H1 (cell line): Measurements from ENCODE around the gene SUPT20H. TPM values are rescaled to one million over a fixed set of nuclear protein-coding genes. Genes with fewer than 3 reads are reported as not detected.

ENCODE experiments used
- CTCF ChIA-PET: fragments of 300-600 bp; sonication (Branson Sonifier 250); formaldehyde crosslinking; loops from one replicate; lab custom pipeline; 2021; ENCODE audit not compliant: partially characterized antibody; lab: Charles Lee
- POLR2A ChIA-PET: fragments of 300-600 bp; sonication (Branson Sonifier 250); formaldehyde crosslinking; loops from one replicate; lab custom pipeline; 2021; ENCODE audit warnings: inconsistent platforms; ENCODE audit not compliant: partially characterized antibody; lab: Charles Lee
- DNase-seq, 2 experiments: peaks; one replicate each; pipeline versions ENCODE4 v3.0.0 to v3.0.0-alpha.2; 2010 to 2022; ENCODE audit warnings: low spot score in 2 of 2, low read depth in 1 of 2, mixed read lengths in 1 of 2
- FAIRE-seq: peaks from 2 replicates; lab custom pipeline; 2011; peaks lifted over from hg19 to GRCh38; lab: Jason Lieb, UNC
- H2AFZ ChIP-seq: 2 replicates; pipeline ENCODE4 v1.8.1; 2012; ENCODE audit warnings: low read length, inconsistent platforms
- H2AK5ac ChIP-seq: 2 replicates; pipeline ENCODE4 v1.6.1; 2013; ENCODE audit warnings: low read depth, low read length
- H2BK120ac ChIP-seq: replicated peaks from 2 replicates; pipeline ENCODE3; 2013; ENCODE audit warnings: low read depth, low read length, inconsistent platforms
- H2BK12ac ChIP-seq: 2 replicates; pipeline ENCODE4 v1.6.1; 2013; ENCODE audit warnings: low read depth, low read length
- H2BK15ac ChIP-seq: 2 replicates; pipeline ENCODE4 v1.6.1; 2013; ENCODE audit warnings: low read length
- H2BK20ac ChIP-seq: 2 replicates; pipeline ENCODE4 v1.6.1; 2013; ENCODE audit warnings: low read length
- H2BK5ac ChIP-seq: 2 replicates; pipeline ENCODE4 v1.6.1; 2013; ENCODE audit warnings: low read depth, low read length
- H3K14ac ChIP-seq: 2 replicates; pipeline ENCODE4 v1.6.1; 2013; ENCODE audit warnings: inconsistent platforms; ENCODE audit not compliant: insufficient read length
- H3K18ac ChIP-seq: 2 replicates; pipeline ENCODE4 v1.6.1; 2013; ENCODE audit warnings: low read length; ENCODE audit errors: extremely low read depth
- H3K23ac ChIP-seq: 2 replicates; pipeline ENCODE4 v1.6.1; 2013; ENCODE audit warnings: inconsistent platforms; ENCODE audit not compliant: insufficient read length
- H3K23me2 ChIP-seq: 2 replicates; pipeline ENCODE4 v1.6.1; 2013; ENCODE audit warnings: low read depth, low read length
- H3K27ac ChIP-seq: 2 replicates; pipeline ENCODE4 v1.6.1; 2011; ENCODE audit warnings: low read depth, low read length, inconsistent platforms
- H3K27me3 ChIP-seq, 4 experiments: replicated peaks in 1 of 4; 1 replicate in 1 of 4; 2 replicates in 3 of 4; pipeline versions ENCODE4 v1.6.1 to v1.8.1; 2011 to 2013; ENCODE audit warnings: low read length in 3 of 4, mild to moderate bottlenecking in 3 of 4, inconsistent platforms in 2 of 4, mixed read lengths in 2 of 4, moderate library complexity in 1 of 4; ENCODE audit not compliant: control insufficient read depth in 3 of 4, insufficient read depth in 3 of 4; ENCODE audit errors: extremely low read depth in 1 of 4
- H3K36me3 ChIP-seq, 4 experiments: 2 replicates each; pipeline versions ENCODE4 v1.6.1 to v1.8.1; 2011 to 2013; ENCODE audit warnings: mild to moderate bottlenecking in 4 of 4, low read length in 3 of 4, moderate library complexity in 2 of 4, control low read depth in 1 of 4, inconsistent platforms in 1 of 4; ENCODE audit not compliant: insufficient read depth in 4 of 4, control insufficient read depth in 2 of 4
- H3K4ac ChIP-seq: replicated peaks from 2 replicates; pipeline ENCODE3; 2013; ENCODE audit warnings: low read length, low read depth, mixed read lengths, inconsistent platforms; ENCODE audit not compliant: insufficient read length
- H3K4me1 ChIP-seq, 4 experiments: replicated peaks in 1 of 4; 1 replicate in 1 of 4; 2 replicates in 3 of 4; pipeline versions ENCODE4 v1.6.1 to v1.8.1; 2011 to 2013; ENCODE audit warnings: low read length in 3 of 4, inconsistent platforms in 2 of 4, mixed read lengths in 1 of 4; ENCODE audit not compliant: insufficient read depth in 4 of 4, control insufficient read depth in 3 of 4
- H3K4me2 ChIP-seq, 2 experiments: 2 replicates each; pipeline versions ENCODE4 v1.6.1 to v1.8.1; 2011 to 2013; ENCODE audit warnings: low read depth in 2 of 2, low read length in 2 of 2, control low read depth in 1 of 2, inconsistent platforms in 1 of 2, mild to moderate bottlenecking in 1 of 2; ENCODE audit not compliant: insufficient read depth in 1 of 2
- H3K4me3 ChIP-seq, 4 experiments: fragments of 200-600, 300-600 bp in 1 of 4; sonication (generic), shearing (Covaris generic), sonication (Bioruptor Twin) in 1 of 4; 2 replicates each; pipeline versions ENCODE4 v1.5.1 to v1.8.1; 2011 to 2016; ENCODE audit warnings: low read length in 4 of 4, low read depth in 3 of 4, control low read depth in 2 of 4, inconsistent platforms in 2 of 4, mild to moderate bottlenecking in 2 of 4, mixed read lengths in 1 of 4, moderate library complexity in 1 of 4; ENCODE audit not compliant: insufficient read depth in 2 of 4; ENCODE audit errors: extremely low read depth in 1 of 4
- H3K56ac ChIP-seq: replicated peaks from 2 replicates; pipeline ENCODE3; 2013; ENCODE audit warnings: low read depth, mild to moderate bottlenecking, mixed read lengths, low read length, inconsistent platforms; ENCODE audit not compliant: insufficient read length
- H3K79me1 ChIP-seq: 2 replicates; pipeline ENCODE4 v1.6.1; 2013; ENCODE audit warnings: low read depth, low read length, control low read depth
- H3K79me2 ChIP-seq, 2 experiments: 2 replicates each; pipeline versions ENCODE4 v1.6.1 to v1.8.1; 2012 to 2013; ENCODE audit warnings: low read length in 2 of 2, mild to moderate bottlenecking in 2 of 2, inconsistent platforms in 1 of 2; ENCODE audit not compliant: insufficient read depth in 2 of 2, control insufficient read depth in 1 of 2
- H3K9ac ChIP-seq, 4 experiments: replicated peaks in 1 of 4; 1 replicate in 1 of 4; 2 replicates in 3 of 4; pipeline versions ENCODE4 v1.6.1 to v1.8.1; 2011 to 2013; ENCODE audit warnings: low read depth in 3 of 4, low read length in 3 of 4, control low read depth in 2 of 4, mild to moderate bottlenecking in 2 of 4, moderate library complexity in 2 of 4, inconsistent platforms in 1 of 4; ENCODE audit errors: extremely low read depth in 1 of 4
- H3K9me3 ChIP-seq, 2 experiments: 2 replicates each; pipeline versions ENCODE4 v1.6.1 to v1.8.1; 2012 to 2013; ENCODE audit warnings: mild to moderate bottlenecking in 2 of 2, moderate library complexity in 2 of 2, control low read depth in 1 of 2, inconsistent platforms in 1 of 2, low read depth in 1 of 2, low read length in 1 of 2, mixed read lengths in 1 of 2; ENCODE audit not compliant: insufficient read depth in 2 of 2
- H4K20me1 ChIP-seq, 2 experiments: replicated peaks in 1 of 2; 2 replicates each; pipeline versions ENCODE3 to v1.8.1; 2011 to 2013; ENCODE audit warnings: inconsistent platforms in 2 of 2, low read length in 2 of 2, mild to moderate bottlenecking in 1 of 2; ENCODE audit not compliant: insufficient read depth in 2 of 2, control insufficient read depth in 1 of 2
- H4K5ac ChIP-seq: 2 replicates; pipeline ENCODE4 v1.6.1; 2013; ENCODE audit warnings: low read length, low read depth, mixed read lengths, inconsistent platforms; ENCODE audit not compliant: insufficient read length
- H4K8ac ChIP-seq: 2 replicates; pipeline ENCODE4 v1.8.0; 2013; ENCODE audit warnings: mild to moderate bottlenecking, moderate library complexity, low read length, inconsistent platforms; ENCODE audit not compliant: insufficient read depth; ENCODE audit errors: extremely low read depth
- H4K91ac ChIP-seq: replicated peaks from 2 replicates; pipeline ENCODE3; 2013; ENCODE audit warnings: low read length, mixed read lengths, inconsistent platforms; ENCODE audit not compliant: insufficient read length
- BACH1 ChIP-seq: IDR thresholded peaks from 2 replicates; pipeline ENCODE4 v1.6.1; 2012; ENCODE audit warnings: low read length, improper control_type of control experiment
- BCL11A ChIP-seq, 2 experiments: IDR thresholded peaks; one replicate each; pipeline ENCODE4 v1.6.1; 2011; ENCODE audit warnings: low read depth in 2 of 2, low read length in 2 of 2, mild to moderate bottlenecking in 2 of 2
- CBX8 ChIP-seq: fragments of 300-800, 300-1000 bp; sonication (generic); IDR thresholded peaks from 2 replicates; pipeline ENCODE4 v1.7.1; 2016; ENCODE audit warnings: low read depth, low read length, borderline replicate concordance
- EP300 ChIP-seq, 2 experiments: IDR thresholded peaks; 1 replicate in 1 of 2; 2 replicates in 1 of 2; pipeline ENCODE4 v1.6.1; 2011 to 2012; ENCODE audit warnings: low read depth in 2 of 2, low read length in 2 of 2, mild to moderate bottlenecking in 2 of 2, borderline replicate concordance in 1 of 2, inconsistent platforms in 1 of 2, moderate library complexity in 1 of 2
- FOSL1 ChIP-seq: IDR thresholded peaks from 2 replicates; pipeline ENCODE4 v1.6.1; 2011; ENCODE audit warnings: mild to moderate bottlenecking, low read depth, low read length, moderate library complexity; ENCODE audit not compliant: insufficient read depth
- HDAC6 ChIP-seq: IDR thresholded peaks from one replicate; pipeline ENCODE4 v1.7.1; 2012; ENCODE audit warnings: low read depth, mild to moderate bottlenecking, inconsistent platforms, low read length, moderate library complexity
- KDM1A ChIP-seq: fragments of 200-600, 300-600 bp; sonication (generic); IDR thresholded peaks from 2 replicates; pipeline ENCODE4 v1.7.1; 2016; ENCODE audit warnings: mild to moderate bottlenecking, low read length, borderline replicate concordance
- KDM4A ChIP-seq: IDR thresholded peaks from one replicate; pipeline ENCODE4 v1.7.1; 2012; ENCODE audit warnings: low read depth, mild to moderate bottlenecking, moderate library complexity, low read length, inconsistent platforms; ENCODE audit not compliant: severe bottlenecking
- PHF8 ChIP-seq: fragments of 200-600 bp; sonication (generic); conservative IDR thresholded peaks from 2 replicates; pipeline ENCODE4 v1.7.1; 2012; ENCODE audit warnings: low read depth, mild to moderate bottlenecking, inconsistent platforms, low read length, moderate library complexity
- POU5F1 ChIP-seq: IDR thresholded peaks from 2 replicates; pipeline ENCODE4 v1.6.1; 2011; ENCODE audit warnings: low read depth, mild to moderate bottlenecking, low read length, moderate library complexity
- SIRT6 ChIP-seq: IDR thresholded peaks from one replicate; pipeline ENCODE4 v1.7.1; 2012; ENCODE audit warnings: low read length, inconsistent platforms
- SUZ12 ChIP-seq: fragments of 200-600 bp; sonication (generic); IDR thresholded peaks from 2 replicates; pipeline ENCODE4 v1.6.1; 2012; ENCODE audit warnings: mild to moderate bottlenecking, inconsistent platforms, low read length, moderate library complexity, mixed read lengths
- TBP ChIP-seq: IDR thresholded peaks from 2 replicates; pipeline ENCODE4 v1.6.1; 2011; ENCODE audit warnings: low read depth, low read length, improper control_type of control experiment
- TEAD4 ChIP-seq: IDR thresholded peaks from 2 replicates; pipeline ENCODE4 v1.6.1; 2012; ENCODE audit warnings: low read depth, low read length, inconsistent platforms, mixed read lengths
- ZNF274 ChIP-seq: IDR thresholded peaks from 2 replicates; pipeline ENCODE4 v1.7.0; 2012; ENCODE audit warnings: low read length, borderline replicate concordance; ENCODE audit errors: extremely low read depth
- WGBS, 2 experiments: shearing (Covaris generic) in 1 of 2; methylation state at CpG; one replicate each; pipeline versions ENCODE4 v1.1.6 to v1.1.7; 2013 to 2015; ENCODE audit warnings: low lambda C conversion rate in 2 of 2, mixed read lengths in 2 of 2, inconsistent platforms in 1 of 2, low coverage in 1 of 2, missing lambda C conversion rate in 1 of 2; ENCODE audit not compliant: insufficient replicate concordance in 2 of 2, insufficient coverage in 1 of 2, insufficient read length in 1 of 2; ENCODE audit errors: extremely low coverage in 1 of 2, missing lambda C conversion rate in 1 of 2; 5-methylcytosine and 5-hydroxymethylcytosine counted together
- polyA plus RNA-seq, 7 experiments: library from polyadenylated mRNA; depleted of rRNA in 3 of 7; stranded (reverse) in 5 of 7; unstranded in 2 of 7; fragments of >200 nt in 5 of 7; fragments of 200-250 nt in 2 of 7; gene quantifications; 1 replicate in 5 of 7; 2 replicates in 1 of 7; 4 replicates in 1 of 7; pipeline versions ENCODE4 v1.2.1 to v1.2.3, GENCODE V29; 2011 to 2013; ENCODE audit warnings: missing spikeins in 2 of 7, mixed read lengths in 2 of 7
- total RNA-seq: library from RNA; stranded (reverse); fragmentation: NEBNext Ultra II Directional; extraction: Animal tissue kit (Norgen Biotek cat#: 25700); gene quantifications from 2 replicates; pipeline ENCODE4 v1.2.1, GENCODE V29; 2021

The SUPT20H gene
- total and polyA plus RNA-seq, 2 of the 8 experiments (the other 6 are each of a cell fraction or from before 2014, with no cell fraction given), result 69.2 to 75.1 TPM

DNA sequence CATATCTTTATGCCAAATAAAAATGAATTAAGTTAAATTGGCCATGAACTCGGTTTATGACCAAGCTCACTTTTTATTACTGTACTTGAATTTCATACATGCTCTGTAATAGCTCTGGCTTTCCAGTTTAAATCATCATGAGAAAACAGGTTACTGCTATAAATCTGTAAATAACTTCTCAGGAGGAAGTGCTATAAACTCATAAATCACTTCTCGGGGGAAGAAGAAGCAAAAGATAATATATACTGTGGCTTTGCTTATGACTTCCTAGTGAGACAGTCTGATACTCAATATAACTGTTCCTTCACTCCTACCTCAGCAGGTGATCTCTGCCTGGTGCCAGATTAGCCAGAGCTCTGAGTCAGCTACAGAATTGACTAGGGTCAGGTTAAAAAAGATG, 12.5 kb downstream of the SUPT20H start:
- DNase-seq, result no peak
- POLR2A ChIA-PET, result interaction anchor here (2.1 kb wide), 1 partner anchor 47 kb away, joined by 5 read pairs; the partner anchor contains the start of genes ALG5 and EXOSC8
- no peak overlapping the region for H3K4ac ChIP-seq
- no peak for FAIRE-seq
- H3K18ac ChIP-seq, result no peak overlapping the region
- H3K14ac ChIP-seq, result no peak overlapping the region
- CTCF ChIA-PET, result interaction anchor here (0.6 to 1.0 kb wide), 3 partner anchors 10 to 1824 kb away, joined by 3 read pairs; partner anchors contain the start of gene ALG5
- no peak overlapping the region for H2BK12ac ChIP-seq
- H2BK120ac ChIP-seq, result no peak overlapping the region
- H3K79me2 ChIP-seq, result peaks cover 0 to 31% of the 10 kb centered on the region in 2 experiments; a peak in 2 of 4 replicates
- H3K4me3 ChIP-seq, result no peak overlapping the region
- H3K23ac ChIP-seq, result no peak overlapping the region
- WGBS, 2 experiments, result 98% methylated on average over 2 of the region's 2 CpGs; no CpG with 5 or more reads in 1 of the 2 experiments
- no peaks in the 10 kb centered on the region for H3K4me1 ChIP-seq
- H2BK15ac ChIP-seq, result no peak overlapping the region
- no peaks in the 10 kb centered on the region for H3K79me1 ChIP-seq
- H3K4me2 ChIP-seq, result no peak overlapping the region
- H3K9me3 ChIP-seq, result no peaks in the 10 kb centered on the region
- no peak overlapping the region for H3K27ac ChIP-seq
- no peak overlapping the region for H4K5ac ChIP-seq
- H3K36me3 ChIP-seq, result peaks cover 0 to 59% (median 29%) of the 10 kb centered on the region in 4 experiments; a peak in 6 of 8 replicates
- H2AFZ ChIP-seq, result no peak overlapping the region
- no peak overlapping the region for H3K56ac ChIP-seq
- no peak overlapping the region for H2BK5ac ChIP-seq
- no peaks in the 10 kb centered on the region for H3K23me2 ChIP-seq
- H2AK5ac ChIP-seq, result no peak overlapping the region
- no peak overlapping the region for H3K9ac ChIP-seq
- no peak overlapping the region for H4K91ac ChIP-seq
- no peak overlapping the region for H2BK20ac ChIP-seq
- peaks cover 3% of the 10 kb centered on the region in 2 experiments for H4K20me1 ChIP-seq
- H4K8ac ChIP-seq, result no peak overlapping the region
- H3K27me3 ChIP-seq, result no peaks in the 10 kb centered on the region
- no peak for TF ChIP-seq CBX8
- no peak for TF ChIP-seq BCL11A (IDR thresholded peaks at IDR 0.05; ENCODE audit: low read depth in 2 of 2, low read length in 2 of 2)
- no peak for TF ChIP-seq POU5F1
- TF ChIP-seq SUZ12, result no peak
- no peak for TF ChIP-seq EP300 (IDR thresholded peaks at IDR 0.05; ENCODE audit: borderline replicate concordance in 1 of 2, low read depth in 2 of 2, low read length in 2 of 2)
- no peak for TF ChIP-seq ZNF274
- TF ChIP-seq TBP, result no peak
- TF ChIP-seq PHF8, result no peak
- TF ChIP-seq TEAD4, result no peak
- TF ChIP-seq KDM1A, result no peak
- TF ChIP-seq SIRT6, result no peak
- TF ChIP-seq FOSL1, result no peak
- no peak for TF ChIP-seq BACH1
- TF ChIP-seq HDAC6, result no peak
- TF ChIP-seq KDM4A, result no peak
